ENCODE measurements around the gene NOL4L.

DNA sequence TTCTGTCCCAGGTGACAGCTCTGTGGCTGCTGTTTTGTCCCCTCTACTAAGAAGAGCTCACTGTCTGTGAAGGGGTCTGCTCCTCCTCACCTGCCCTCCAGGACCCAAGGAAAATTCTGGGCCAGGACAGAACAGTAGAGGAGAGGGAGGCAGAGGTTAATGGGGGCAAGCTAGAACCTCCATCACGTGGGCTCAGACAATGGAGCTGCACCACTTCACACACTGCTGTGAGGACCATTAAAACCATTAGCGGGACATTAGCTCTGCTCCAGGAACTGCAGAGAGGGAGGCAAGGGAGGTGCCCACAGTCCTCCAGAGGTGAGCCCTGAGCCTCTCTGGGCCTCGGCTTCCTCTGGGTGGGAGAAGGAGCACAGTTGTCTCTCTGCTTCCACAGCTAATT, 78.4 kb downstream of the NOL4L start:
- no peak for TF ChIP-seq EZH2 (IDR thresholded peaks at IDR 0.05)
- no peak for TF ChIP-seq FOXP2 (optimal IDR thresholded peaks at IDR 0.05; ENCODE audit: control extremely low read depth, extremely low read length, insufficient read depth)
- no peak for TF ChIP-seq POLR2AphosphoS5 (IDR thresholded peaks at IDR 0.05; ENCODE audit: borderline replicate concordance, low read depth, low read length)
